Upper lobe of right lung (tissue), 1 donor: ENCODE results near the gene ALPP. TPM values are rescaled to one million over a fixed set of nuclear protein-coding genes. Genes with fewer than 3 reads are reported as not detected.
A peak's percentile ranks its signal among the peaks of the same experiment; 100 is the strongest.
"Not testable (repeated sequence)": the region's sequence is repeated elsewhere in the genome, so short reads cannot be mapped to it uniquely, and the experiment has no call there.

Source experiments
- ATAC-seq: fragments of 200-7000 bp; cut with Tn5 transposase; one replicate; pipeline ENCODE4 v1.9.1; 2020; ENCODE audit warnings: mild to moderate bottlenecking, moderate library complexity
- DNase-seq: peaks from one replicate; pipeline ENCODE4 v3.0.0-alpha.2; 2020
- H3K27ac ChIP-seq: fragments of 200-600 bp; one replicate; pipeline ENCODE4 v1.8.0; 2022
- H3K27me3 ChIP-seq: fragments of 200-600 bp; one replicate; pipeline ENCODE4 v1.8.0; 2022; ENCODE audit warnings: mild to moderate bottlenecking
- H3K36me3 ChIP-seq: fragments of 200-600 bp; one replicate; pipeline ENCODE4 v1.8.0; 2022
- H3K4me1 ChIP-seq: fragments of 200-600 bp; one replicate; pipeline ENCODE4 v1.8.0; 2022
- H3K4me3 ChIP-seq: fragments of 200-600 bp; one replicate; pipeline ENCODE4 v1.8.0; 2022; ENCODE audit warnings: mild to moderate bottlenecking
- H3K9me3 ChIP-seq: fragments of 200-600 bp; one replicate; pipeline ENCODE4 v1.8.0; 2022
- intact Hi-C: fragments of 100-400 bp; cut with DNase I; formaldehyde crosslinking; loops from one replicate; pipeline ENCODE4 v1.11.0; 2022
- total RNA-seq: library from RNA; stranded (reverse); fragmentation: NEBNext Ultra II Directional; extraction: Animal tissue kit (Norgen Biotek cat#: 25700); gene quantifications from one replicate; pipeline ENCODE4 v1.2.1, GENCODE V29; 2021
- TF ChIP-seq, protein P1 (sequence below): fragments of 200-600 bp; IDR thresholded peaks from one replicate; pipeline ENCODE4 v1.8.0; 2022; ENCODE audit warnings: antibody characterized with exemption
- donor health status: DM: no; HTN: yes; CAD: no; lungs with severe emphysema.

The ALPP gene
- total RNA-seq, 1 donor from 2014 or later: 9.5 TPM

DNA sequence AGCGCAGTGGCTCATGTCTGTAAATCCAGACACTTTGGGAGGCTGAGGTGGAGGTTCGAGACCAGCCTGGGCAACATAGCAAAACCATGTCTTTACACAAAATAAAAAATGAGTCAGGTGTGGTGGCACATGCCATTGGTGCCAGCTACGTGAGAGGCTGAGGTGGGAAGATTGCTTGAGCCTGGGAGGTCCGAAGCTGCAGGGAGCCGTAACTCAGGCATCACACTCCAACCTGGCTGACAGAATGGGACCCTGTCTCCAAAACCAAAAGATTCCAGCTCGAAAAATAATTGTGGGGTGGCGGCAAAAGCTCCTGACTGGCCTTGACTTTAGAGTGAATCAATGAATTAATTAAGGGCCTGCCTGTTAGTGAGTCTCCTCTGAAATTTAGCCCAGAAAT, 1.2 kb upstream of the ALPP start:
- H3K27me3 ChIP-seq: peaks cover 7% of the 10 kb centered on the region
- no peak overlapping the region for H3K27ac ChIP-seq
- TF ChIP-seq, protein P1, sequence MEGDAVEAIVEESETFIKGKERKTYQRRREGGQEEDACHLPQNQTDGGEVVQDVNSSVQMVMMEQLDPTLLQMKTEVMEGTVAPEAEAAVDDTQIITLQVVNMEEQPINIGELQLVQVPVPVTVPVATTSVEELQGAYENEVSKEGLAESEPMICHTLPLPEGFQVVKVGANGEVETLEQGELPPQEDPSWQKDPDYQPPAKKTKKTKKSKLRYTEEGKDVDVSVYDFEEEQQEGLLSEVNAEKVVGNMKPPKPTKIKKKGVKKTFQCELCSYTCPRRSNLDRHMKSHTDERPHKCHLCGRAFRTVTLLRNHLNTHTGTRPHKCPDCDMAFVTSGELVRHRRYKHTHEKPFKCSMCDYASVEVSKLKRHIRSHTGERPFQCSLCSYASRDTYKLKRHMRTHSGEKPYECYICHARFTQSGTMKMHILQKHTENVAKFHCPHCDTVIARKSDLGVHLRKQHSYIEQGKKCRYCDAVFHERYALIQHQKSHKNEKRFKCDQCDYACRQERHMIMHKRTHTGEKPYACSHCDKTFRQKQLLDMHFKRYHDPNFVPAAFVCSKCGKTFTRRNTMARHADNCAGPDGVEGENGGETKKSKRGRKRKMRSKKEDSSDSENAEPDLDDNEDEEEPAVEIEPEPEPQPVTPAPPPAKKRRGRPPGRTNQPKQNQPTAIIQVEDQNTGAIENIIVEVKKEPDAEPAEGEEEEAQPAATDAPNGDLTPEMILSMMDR: no peak
- H3K36me3 ChIP-seq: no peaks in the 10 kb centered on the region
- ATAC-seq (no peak), DNase-seq (no peak)
- no peak overlapping the region for H3K4me3 ChIP-seq
- intact Hi-C loops: no loop called here
- no peaks in the 10 kb centered on the region for H3K4me1 ChIP-seq
- no peaks in the 10 kb centered on the region for H3K9me3 ChIP-seq

DNA sequence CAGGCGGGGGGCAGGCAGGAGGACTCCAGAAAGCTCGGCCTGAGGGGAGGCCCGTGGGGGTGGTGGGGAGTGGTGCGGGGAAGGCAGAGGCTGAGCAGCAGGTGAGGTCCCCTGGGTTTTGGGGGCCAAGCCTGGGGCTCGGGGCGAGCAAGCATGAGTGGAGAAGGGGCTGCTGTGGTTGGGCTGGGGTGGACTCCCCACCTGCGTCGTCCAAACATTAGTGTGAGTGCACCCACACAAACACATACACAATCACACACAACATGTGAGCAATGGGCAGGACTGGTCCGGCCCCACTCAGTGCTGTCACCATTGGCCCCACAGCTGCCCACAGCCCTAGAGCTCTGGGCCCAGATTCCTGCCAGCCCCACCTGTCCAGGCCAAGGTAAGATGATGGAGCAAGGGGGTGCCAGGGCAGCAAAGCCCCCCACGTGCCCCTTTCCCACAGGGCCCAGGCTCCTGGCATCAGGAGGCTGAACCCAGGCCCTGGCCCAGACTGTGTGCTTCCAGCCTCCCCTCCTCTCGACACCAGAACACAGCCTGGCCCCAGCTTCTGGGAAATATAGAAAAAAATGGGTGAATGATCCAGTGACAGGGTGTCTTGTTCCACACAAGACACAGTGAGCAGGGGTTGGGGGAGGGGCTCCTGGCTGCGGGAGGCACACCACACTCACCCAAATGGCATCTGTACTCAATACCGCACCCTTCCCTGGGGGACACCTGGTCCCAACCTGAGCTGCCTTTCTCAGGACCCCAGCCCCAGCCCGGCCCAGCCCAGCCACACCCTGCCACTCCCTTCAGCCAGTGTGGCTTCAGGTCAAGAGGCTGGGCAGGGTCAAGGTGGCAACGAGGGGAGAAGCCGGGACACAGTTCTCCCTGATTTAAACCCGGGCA, 463 bp upstream of the ALPP start:
- Histone ChIP-seq H3K9me3 (no peaks in the 10 kb centered on the region), H3K36me3 (no peaks in the 10 kb centered on the region), H3K4me3 (no peak overlapping the region), H3K27me3 (peaks cover 15% of the 10 kb centered on the region), H3K4me1 (no peaks in the 10 kb centered on the region), H3K27ac (no peak overlapping the region)
- intact Hi-C loops: no loop called here
- DNase-seq (peak; percentile 65), ATAC-seq (peak; percentile 56)
- TF ChIP-seq, protein P1: no peak

DNA sequence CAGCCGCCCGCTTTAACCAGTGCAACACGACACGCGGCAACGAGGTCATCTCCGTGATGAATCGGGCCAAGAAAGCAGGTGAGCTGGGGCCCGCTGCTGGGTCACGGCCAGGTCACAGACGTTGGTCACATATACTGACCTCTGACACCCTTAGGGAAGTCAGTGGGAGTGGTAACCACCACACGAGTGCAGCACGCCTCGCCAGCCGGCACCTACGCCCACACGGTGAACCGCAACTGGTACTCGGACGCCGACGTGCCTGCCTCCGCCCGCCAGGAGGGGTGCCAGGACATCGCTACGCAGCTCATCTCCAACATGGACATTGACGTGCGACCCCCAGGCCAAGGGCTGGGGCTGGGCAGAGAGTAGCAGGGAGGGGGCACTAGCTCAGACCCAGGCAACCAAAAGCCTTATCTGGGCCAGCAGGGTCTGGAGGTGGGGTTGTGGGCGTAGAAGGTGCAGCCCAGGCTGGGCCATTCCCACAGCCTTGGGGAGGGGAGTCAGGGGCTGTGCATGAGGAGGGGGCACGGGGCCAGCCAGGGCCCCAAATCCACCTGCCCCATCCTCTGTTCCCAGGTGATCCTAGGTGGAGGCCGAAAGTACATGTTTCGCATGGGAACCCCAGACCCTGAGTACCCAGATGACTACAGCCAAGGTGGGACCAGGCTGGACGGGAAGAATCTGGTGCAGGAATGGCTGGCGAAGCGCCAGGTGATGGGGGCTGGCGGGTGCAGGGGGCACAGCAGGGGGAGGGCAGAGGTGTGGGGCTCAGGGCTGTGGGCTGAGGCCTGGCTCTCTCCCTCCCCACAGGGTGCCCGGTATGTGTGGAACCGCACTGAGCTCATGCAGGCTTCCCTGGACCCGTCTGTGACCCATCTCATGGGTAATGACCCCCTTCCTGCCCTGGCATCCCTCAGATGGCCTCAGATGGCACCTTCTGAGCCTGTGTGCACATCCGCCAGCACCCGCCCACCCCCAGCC, 1.3 kb downstream of the ALPP start:
- H3K36me3 ChIP-seq, H3K4me3 ChIP-seq, ATAC-seq, intact Hi-C loops, H3K9me3 ChIP-seq, H3K4me1 ChIP-seq, H3K27ac ChIP-seq: not testable (repeated sequence)
- peak; percentile 55 for DNase-seq
- H3K27me3 ChIP-seq: peaks cover 18% of the 10 kb centered on the region

DNA sequence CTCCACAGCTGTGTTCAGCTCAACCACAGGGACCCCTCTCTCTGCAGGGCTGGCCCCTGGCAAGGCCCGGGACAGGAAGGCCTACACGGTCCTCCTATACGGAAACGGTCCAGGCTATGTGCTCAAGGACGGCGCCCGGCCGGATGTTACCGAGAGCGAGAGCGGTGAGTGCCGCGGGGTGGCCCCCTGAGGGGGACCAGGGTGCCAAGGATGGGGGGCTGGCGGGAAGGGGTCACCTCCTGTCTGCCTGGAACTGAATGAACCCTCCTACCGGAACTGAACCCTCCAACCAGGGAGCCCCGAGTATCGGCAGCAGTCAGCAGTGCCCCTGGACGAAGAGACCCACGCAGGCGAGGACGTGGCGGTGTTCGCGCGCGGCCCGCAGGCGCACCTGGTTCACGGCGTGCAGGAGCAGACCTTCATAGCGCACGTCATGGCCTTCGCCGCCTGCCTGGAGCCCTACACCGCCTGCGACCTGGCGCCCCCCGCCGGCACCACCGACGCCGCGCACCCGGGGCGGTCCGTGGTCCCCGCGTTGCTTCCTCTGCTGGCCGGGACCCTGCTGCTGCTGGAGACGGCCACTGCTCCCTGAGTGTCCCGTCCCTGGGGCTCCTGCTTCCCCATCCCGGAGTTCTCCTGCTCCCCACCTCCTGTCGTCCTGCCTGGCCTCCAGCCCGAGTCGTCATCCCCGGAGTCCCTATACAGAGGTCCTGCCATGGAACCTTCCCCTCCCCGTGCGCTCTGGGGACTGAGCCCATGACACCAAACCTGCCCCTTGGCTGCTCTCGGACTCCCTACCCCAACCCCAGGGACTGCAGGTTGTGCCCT, 2.9 kb downstream of the ALPP start:
- DNase-seq, H3K4me1 ChIP-seq, H3K9me3 ChIP-seq, H3K4me3 ChIP-seq, H3K36me3 ChIP-seq, H3K27ac ChIP-seq, intact Hi-C loops: not testable (repeated sequence)
- peak; percentile 42 for ATAC-seq
- H3K27me3 ChIP-seq: peaks cover 31% of the 10 kb centered on the region

DNA sequence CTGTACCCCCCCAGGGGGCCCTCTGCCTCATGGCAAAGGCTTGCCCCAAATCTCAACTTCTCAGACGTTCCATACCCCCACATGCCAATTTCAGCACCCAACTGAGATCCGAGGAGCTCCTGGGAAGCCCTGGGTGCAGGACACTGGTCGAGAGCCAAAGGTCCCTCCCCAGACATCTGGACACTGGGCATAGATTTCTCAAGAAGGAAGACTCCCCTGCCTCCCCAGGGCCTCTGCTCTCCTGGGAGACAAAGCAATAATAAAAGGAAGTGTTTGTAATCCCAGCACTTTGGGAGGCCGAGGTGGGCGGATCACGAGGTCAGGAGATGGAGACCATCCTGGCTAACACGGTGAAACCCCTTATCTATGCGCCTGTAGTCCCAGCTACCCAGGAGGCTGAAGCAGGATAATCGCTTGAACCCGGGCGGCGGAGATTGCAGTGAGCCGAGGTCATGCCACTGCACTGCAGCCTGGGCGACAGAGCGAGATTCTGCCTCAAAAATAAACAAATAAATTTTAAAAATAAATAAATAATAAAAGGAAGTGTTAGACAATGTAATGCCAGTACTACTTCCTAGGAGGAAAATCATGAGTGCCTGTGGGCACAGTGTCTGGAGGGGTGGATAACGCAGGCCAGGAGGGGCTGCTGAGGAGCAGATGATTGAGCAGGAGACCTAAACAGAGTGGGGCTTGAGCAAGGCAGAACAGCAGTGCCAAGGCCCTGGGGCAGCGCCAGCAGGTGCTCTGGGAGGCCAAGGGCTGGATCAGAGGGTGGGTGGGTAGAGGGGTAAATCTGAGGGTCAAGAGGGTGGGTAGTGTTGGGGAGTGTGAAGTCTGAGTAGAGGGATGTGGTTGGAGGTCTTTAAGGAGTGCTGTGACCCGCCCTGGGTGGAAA, 4.0 kb downstream of the ALPP start:
- H3K27ac ChIP-seq: no peak overlapping the region
- TF ChIP-seq, protein P1: no peak
- ATAC-seq: no peak
- no peaks in the 10 kb centered on the region for H3K4me1 ChIP-seq
- peak; percentile 45 for DNase-seq
- intact Hi-C loops: no loop called here
- H3K9me3 ChIP-seq: no peaks in the 10 kb centered on the region
- no peak overlapping the region for H3K4me3 ChIP-seq
- peaks cover 42% of the 10 kb centered on the region for H3K27me3 ChIP-seq
- no peaks in the 10 kb centered on the region for H3K36me3 ChIP-seq
